OCI-LY7 (cell line): ENCODE results near the gene WNK2. TPM values are rescaled to one million over a fixed set of nuclear protein-coding genes. Genes with fewer than 3 reads are reported as not detected.

Experiments
- BruUV-seq: library from RNA; stranded (reverse); fragments of 400-500 nt; replicated peaks from 2 replicates; lab custom pipeline; 2021; lab: Mats Ljungman, UMichigan
- CTCF ChIA-PET: fragments of 300-600 bp; sonication (Branson Sonifier 250); formaldehyde crosslinking; loops from one replicate; lab custom pipeline; 2022; ENCODE audit warnings: antibody characterized with exemption; ENCODE audit not compliant: unreplicated experiment; lab: Charles Lee
- POLR2A ChIA-PET: fragments of 300-600 bp; sonication (Branson Sonifier 250); formaldehyde crosslinking; loops from one replicate; lab custom pipeline; 2022; ENCODE audit warnings: antibody characterized with exemption; lab: Charles Lee
- DNase-seq: peaks from one replicate; pipeline ENCODE4 v3.0.0-alpha.2; 2015; ENCODE audit warnings: low spot score
- H2AFZ ChIP-seq: fragments of 200-600 bp; sonication (generic), shearing (Covaris generic); 2 replicates; pipeline ENCODE4 v1.6.1; 2014; ENCODE audit warnings: mild to moderate bottlenecking, antibody characterized with exemption, low read length, moderate library complexity
- H3K27ac ChIP-seq: fragments of 200-600 bp; sonication (generic); 2 replicates; pipeline ENCODE4 v1.5.1; 2014; ENCODE audit warnings: mixed run types, low read depth, mild to moderate bottlenecking, moderate library complexity, low read length, inconsistent platforms; ENCODE audit not compliant: poor library complexity, severe bottlenecking
- H3K36me3 ChIP-seq: fragments of 200-600 bp; sonication (generic); 2 replicates; pipeline ENCODE4 v1.6.1; 2014; ENCODE audit warnings: mild to moderate bottlenecking, antibody characterized with exemption, low read length, moderate library complexity, mixed read lengths; ENCODE audit not compliant: insufficient read depth
- H3K4me1 ChIP-seq: fragments of 200-600 bp; sonication (generic); 2 replicates; pipeline ENCODE4 v1.5.1; 2014; ENCODE audit warnings: mild to moderate bottlenecking, low read length; ENCODE audit not compliant: insufficient read depth, poor library complexity, severe bottlenecking
- H3K4me2 ChIP-seq: fragments of 200-600 bp; sonication (generic); 2 replicates; pipeline ENCODE4 v1.6.1; 2014; ENCODE audit warnings: mild to moderate bottlenecking, low read length
- H3K4me3 ChIP-seq: fragments of 200-600 bp; sonication (generic); 2 replicates; pipeline ENCODE4 v1.5.1; 2014; ENCODE audit warnings: mild to moderate bottlenecking, low read depth, low read length; ENCODE audit not compliant: poor library complexity, severe bottlenecking
- H3K79me2 ChIP-seq: fragments of 200-600 bp; sonication (generic); 2 replicates; pipeline ENCODE4 v1.6.1; 2016; ENCODE audit warnings: low read depth, mild to moderate bottlenecking, low read length, moderate library complexity, mixed read lengths; ENCODE audit not compliant: insufficient read depth
- H3K9me2 ChIP-seq: fragments of 200-600 bp; sonication (generic); 2 replicates; pipeline ENCODE4 v1.6.1; 2016; ENCODE audit warnings: mild to moderate bottlenecking, low read length, mixed read lengths; ENCODE audit not compliant: insufficient read depth
- H3K9me3 ChIP-seq: fragments of 200-600 bp; sonication (generic); 2 replicates; pipeline ENCODE4 v1.6.1; 2014; ENCODE audit warnings: mild to moderate bottlenecking, mixed run types, low read length, mixed read lengths
- H4K20me1 ChIP-seq: fragments of 200-600 bp; sonication (generic); 2 replicates; pipeline ENCODE4 v1.6.1; 2014; ENCODE audit warnings: mild to moderate bottlenecking, antibody characterized with exemption, low read length, moderate library complexity, mixed read lengths; ENCODE audit not compliant: insufficient read depth
- CTCF ChIP-seq: fragments of 200-600 bp; sonication (generic); conservative IDR thresholded peaks from 2 replicates; pipeline ENCODE4 v1.5.1; 2014; ENCODE audit warnings: mild to moderate bottlenecking, antibody characterized with exemption, low read length, moderate library complexity, mixed read lengths
- EZH2phosphoT487 ChIP-seq: fragments of 200-600 bp; sonication (generic); IDR thresholded peaks from 2 replicates; pipeline ENCODE4 v1.6.1; 2018; ENCODE audit warnings: low read depth, borderline replicate concordance, mild to moderate bottlenecking, mixed run types, antibody characterized with exemption, low read length, moderate library complexity, mixed read lengths
- intact Hi-C: fragments of 100-400 bp; cut with micrococcal nuclease; formaldehyde crosslinking; loops from one replicate; pipeline ENCODE4 v1.10.0; 2022; ENCODE audit not compliant: unreplicated experiment
- total RNA-seq, 2 experiments: library from RNA; depleted of rRNA in 1 of 2; stranded (reverse); fragments of >200 nt in 1 of 2; shearing (Covaris generic) in 1 of 2; gene quantifications; 2 replicates each; pipeline ENCODE4 v1.2.3, GENCODE V29; 2014 to 2022

Gene WNK2
- total RNA-seq, 2 experiments from 2014 or later, result 142 to 194 TPM

- no TSS peak for BruUV-seq
- no peaks in the 10 kb centered on the region for H4K20me1 ChIP-seq
- H3K4me2 ChIP-seq, result no peak overlapping the region
- no peaks in the 10 kb centered on the region for H3K9me2 ChIP-seq
- TF ChIP-seq CTCF (no peak), EZH2phosphoT487 (no peak)
- no peak overlapping the region for H3K27ac ChIP-seq
- peaks cover 9% of the 10 kb centered on the region for H3K4me1 ChIP-seq
- no peak for DNase-seq
- H2AFZ ChIP-seq, result no peak overlapping the region
- no peaks in the 10 kb centered on the region for H3K36me3 ChIP-seq
- H3K79me2 ChIP-seq, result no peaks in the 10 kb centered on the region
- no peaks in the 10 kb centered on the region for H3K9me3 ChIP-seq
- H3K4me3 ChIP-seq, result no peak overlapping the region
- POLR2A ChIA-PET, result no interaction called here
- CTCF ChIA-PET, result interaction anchor here (1.0 kb wide), 1 partner anchor 64 kb away, joined by 3 read pairs; no protein-coding TSS in a partner anchor
- intact Hi-C loops, result no loop called here
These were observed 20.0 kb downstream of the WNK2 start for GRCh38 chr9:93203718-93204469.

GRCh38 chr9:93204470-93205043, 20.6 kb downstream of the WNK2 start:
- Histone ChIP-seq H3K9me2 (no peaks in the 10 kb centered on the region), H3K4me2 (no peak overlapping the region), H3K79me2 (no peaks in the 10 kb centered on the region), H2AFZ (no peak overlapping the region), H3K9me3 (no peaks in the 10 kb centered on the region), H3K27ac (no peak overlapping the region), H3K36me3 (no peaks in the 10 kb centered on the region), H3K4me1 (peaks cover 9% of the 10 kb centered on the region), H3K4me3 (no peak overlapping the region), H4K20me1 (no peaks in the 10 kb centered on the region)
- no TSS peak for BruUV-seq
- no peak for DNase-seq
- POLR2A ChIA-PET, result no interaction called here
- TF ChIP-seq CTCF, result no peak
- no peak for TF ChIP-seq EZH2phosphoT487
- CTCF ChIA-PET, result interaction anchor here (1.0 kb wide), 1 partner anchor 65 kb away, joined by 3 read pairs; no protein-coding TSS in a partner anchor
- intact Hi-C loops, result no loop called here
